GM10248 (cell line): ENCODE results near the gene HERC3.

ENCODE experiments used
- CTCF ChIA-PET: fragments of 300-600 bp; sonication (Branson Sonifier 250); formaldehyde crosslinking; extraction: SDS; loops from one replicate; lab custom pipeline; 2021; ENCODE audit warnings: antibody characterized with exemption; lab: Yijun Ruan, JAX
- POLR2A ChIA-PET: fragments of 350-650 bp; sonication (Branson Sonifier 250); formaldehyde crosslinking; extraction: SDS; loops from one replicate; lab custom pipeline; 2020; ENCODE audit warnings: antibody characterized with exemption; lab: Yijun Ruan, JAX
- DNase-seq: peaks from one replicate; pipeline ENCODE4 v3.0.0; 2012; ENCODE audit errors: extremely low spot score
- CTCF ChIP-seq: IDR thresholded peaks from 2 replicates; pipeline ENCODE4 v1.5.1; 2012; ENCODE audit warnings: mild to moderate bottlenecking, low read depth; ENCODE audit errors: extremely low read depth, missing control alignments, control extremely low read depth

Gene HERC3

DNA sequence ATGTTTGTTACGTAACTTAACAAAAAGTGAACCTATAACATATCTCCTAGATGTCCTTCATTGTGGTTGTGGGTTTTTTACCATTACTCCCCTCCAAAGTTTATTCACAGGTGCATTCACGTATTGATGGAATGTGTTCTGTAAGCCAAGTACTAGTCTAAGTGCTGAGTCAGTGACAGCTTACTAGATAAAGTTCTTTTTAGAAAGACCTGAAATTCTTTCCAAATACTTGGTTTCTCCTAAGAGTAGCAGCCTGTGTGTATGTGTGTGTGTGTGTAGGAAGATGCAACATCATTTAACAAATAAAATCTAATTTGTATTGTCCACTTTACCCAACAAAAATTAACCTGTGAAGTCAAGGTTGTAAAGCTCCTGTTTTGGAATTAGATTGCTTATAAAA is 83.3 kb downstream of the HERC3 start:
- ChIA-PET POLR2A (no interaction called here), CTCF (interaction anchor here (1.0 kb wide), 1 partner anchor 10 kb away, joined by 5 read pairs; no protein-coding TSS in a partner anchor)
- DNase-seq: no peak
- TF ChIP-seq CTCF: no peak

- ChIA-PET POLR2A (no interaction called here), CTCF (interaction anchor here (1.0 kb wide), 1 partner anchor 8 kb away, joined by 5 read pairs; no protein-coding TSS in a partner anchor)
- TF ChIP-seq CTCF: no peak
- DNase-seq: no peak
Measured at GRCh38 chr4:88681209-88681608, 88.9 kb downstream of the HERC3 start.

DNA sequence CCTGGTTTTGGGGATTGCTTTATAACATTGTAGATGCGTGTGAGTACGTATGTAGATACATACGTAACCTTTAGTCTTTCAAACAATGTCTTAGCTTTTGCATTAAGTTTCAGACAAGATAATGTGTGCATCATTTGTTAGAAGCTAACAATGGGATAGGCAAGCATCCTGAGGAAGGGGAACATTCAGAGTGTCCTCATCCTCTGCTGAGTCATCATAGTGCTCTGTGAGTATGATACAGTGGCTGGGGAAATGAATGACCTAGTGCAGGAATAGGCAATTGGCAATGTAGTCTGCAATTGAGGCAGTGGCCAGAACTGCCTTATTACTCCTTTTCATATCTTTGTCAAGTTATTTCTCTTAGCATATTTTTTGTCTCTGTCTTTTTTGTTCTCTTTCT is 98.1 kb downstream of the HERC3 start:
- POLR2A ChIA-PET: no interaction called here
- DNase-seq: no peak
- CTCF ChIA-PET: interaction anchor here (1.1 to 1.2 kb wide), 2 partner anchors 10 to 17 kb away, joined by 3 to 4 read pairs; no protein-coding TSS in a partner anchor
- TF ChIP-seq CTCF: no peak

- ChIA-PET POLR2A (no interaction called here), CTCF (no interaction called here)
- DNase-seq: no peak
- no peak for TF ChIP-seq CTCF
Measured at GRCh38 chr4:88693792-88694191, 101.5 kb downstream of the HERC3 start.

DNA sequence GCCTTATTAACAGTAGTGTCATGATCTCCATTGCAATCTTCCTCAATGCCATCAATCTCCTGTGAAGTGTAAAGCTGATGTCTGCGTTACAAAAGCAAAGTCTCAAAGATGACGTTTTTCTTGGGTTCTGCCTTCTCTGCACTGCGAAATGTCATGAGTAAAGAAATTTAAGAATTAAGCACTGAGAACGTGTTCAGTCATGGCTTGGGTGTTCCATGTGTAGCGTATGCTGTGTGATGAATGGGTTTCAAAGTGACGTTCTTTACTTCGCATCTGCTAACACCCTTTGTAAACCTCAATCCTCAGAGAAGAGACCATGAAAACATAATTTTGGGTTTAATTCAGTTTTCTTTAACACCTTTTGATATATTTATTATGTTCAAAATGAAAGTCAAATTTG is 104.3 kb downstream of the HERC3 start:
- no peak for TF ChIP-seq CTCF
- no peak for DNase-seq
- CTCF ChIA-PET: interaction anchor here (1.4 kb wide), 2 partner anchors 18 to 23 kb away, joined by 3 read pairs; no protein-coding TSS in a partner anchor
- POLR2A ChIA-PET: no interaction called here

DNA sequence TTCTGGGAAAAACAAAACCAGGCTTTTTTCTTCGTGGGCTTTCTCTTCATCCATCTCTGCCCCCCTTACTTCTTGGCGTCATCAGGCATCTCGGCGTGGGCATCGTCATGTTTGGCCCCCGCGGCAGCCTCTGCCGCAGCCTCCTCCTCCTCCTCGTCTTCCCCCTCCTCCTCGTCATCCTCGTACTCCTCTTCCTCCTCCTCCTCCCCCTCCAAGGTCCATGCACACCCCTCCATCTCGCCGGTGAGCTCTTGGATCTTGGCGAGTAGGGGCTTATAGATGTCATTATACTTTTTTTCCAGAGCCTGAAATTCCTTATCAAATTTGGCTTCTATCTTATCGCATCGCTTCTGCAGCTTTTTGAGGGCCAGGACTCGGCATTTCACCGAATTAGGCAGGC is 104.9 kb downstream of the HERC3 start:
- DNase-seq: no peak
- CTCF ChIA-PET: no interaction called here
- POLR2A ChIA-PET: no interaction called here
- TF ChIP-seq CTCF: no peak
